Measurements from ENCODE around the gene JCHAIN.

Gene JCHAIN

DNA sequence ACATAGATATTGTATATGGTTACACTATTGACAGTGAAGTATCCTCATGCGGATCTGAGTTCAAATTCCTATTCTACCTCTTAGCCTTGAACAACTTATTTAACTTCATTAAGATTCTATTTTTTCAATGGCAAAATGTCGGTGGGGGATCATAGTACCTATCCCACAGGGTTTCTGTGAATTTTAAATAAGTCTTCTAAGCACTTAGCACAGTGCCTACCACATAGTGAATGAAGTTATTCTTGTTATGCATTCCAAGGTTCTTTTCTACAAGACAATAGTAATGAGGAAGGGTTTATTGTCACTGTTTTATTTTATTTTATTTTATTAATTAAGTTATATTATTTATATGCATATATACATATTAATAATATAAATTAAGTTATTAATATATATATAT lies 46.5 kb downstream of the JCHAIN start:
- TF ChIP-seq ISL1 (CRISPR knock-in tag; IDR thresholded peaks at IDR 0.05) (no peak), ZNF70 (CRISPR knock-in tag; IDR thresholded peaks at IDR 0.05) (no peak), ARNTL (CRISPR knock-in tag; IDR thresholded peaks at IDR 0.05; ENCODE audit: borderline replicate concordance, low read depth) (no peak), TCF4 (CRISPR knock-in tag; IDR thresholded peaks at IDR 0.05; ENCODE audit: borderline replicate concordance) (no peak), ZNF565 (CRISPR knock-in tag; conservative IDR thresholded peaks at IDR 0.05; ENCODE audit: low read depth) (no peak), GLIS3 (CRISPR knock-in tag; IDR thresholded peaks at IDR 0.05) (no peak), ZFP3 (CRISPR knock-in tag; IDR thresholded peaks at IDR 0.05) (no peak), POU6F1 (CRISPR knock-in tag; IDR thresholded peaks at IDR 0.05; ENCODE audit: borderline replicate concordance, low read depth) (no peak), ESRRG (CRISPR knock-in tag; IDR thresholded peaks at IDR 0.05) (no peak)
- TF ChIP-seq, protein P1, sequence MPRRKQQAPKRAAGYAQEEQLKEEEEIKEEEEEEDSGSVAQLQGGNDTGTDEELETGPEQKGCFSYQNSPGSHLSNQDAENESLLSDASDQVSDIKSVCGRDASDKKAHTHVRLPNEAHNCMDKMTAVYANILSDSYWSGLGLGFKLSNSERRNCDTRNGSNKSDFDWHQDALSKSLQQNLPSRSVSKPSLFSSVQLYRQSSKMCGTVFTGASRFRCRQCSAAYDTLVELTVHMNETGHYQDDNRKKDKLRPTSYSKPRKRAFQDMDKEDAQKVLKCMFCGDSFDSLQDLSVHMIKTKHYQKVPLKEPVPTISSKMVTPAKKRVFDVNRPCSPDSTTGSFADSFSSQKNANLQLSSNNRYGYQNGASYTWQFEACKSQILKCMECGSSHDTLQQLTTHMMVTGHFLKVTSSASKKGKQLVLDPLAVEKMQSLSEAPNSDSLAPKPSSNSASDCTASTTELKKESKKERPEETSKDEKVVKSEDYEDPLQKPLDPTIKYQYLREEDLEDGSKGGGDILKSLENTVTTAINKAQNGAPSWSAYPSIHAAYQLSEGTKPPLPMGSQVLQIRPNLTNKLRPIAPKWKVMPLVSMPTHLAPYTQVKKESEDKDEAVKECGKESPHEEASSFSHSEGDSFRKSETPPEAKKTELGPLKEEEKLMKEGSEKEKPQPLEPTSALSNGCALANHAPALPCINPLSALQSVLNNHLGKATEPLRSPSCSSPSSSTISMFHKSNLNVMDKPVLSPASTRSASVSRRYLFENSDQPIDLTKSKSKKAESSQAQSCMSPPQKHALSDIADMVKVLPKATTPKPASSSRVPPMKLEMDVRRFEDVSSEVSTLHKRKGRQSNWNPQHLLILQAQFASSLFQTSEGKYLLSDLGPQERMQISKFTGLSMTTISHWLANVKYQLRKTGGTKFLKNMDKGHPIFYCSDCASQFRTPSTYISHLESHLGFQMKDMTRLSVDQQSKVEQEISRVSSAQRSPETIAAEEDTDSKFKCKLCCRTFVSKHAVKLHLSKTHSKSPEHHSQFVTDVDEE (CRISPR knock-in tag; IDR thresholded peaks at IDR 0.05): no peak
- no peak for ATAC-seq

DNA sequence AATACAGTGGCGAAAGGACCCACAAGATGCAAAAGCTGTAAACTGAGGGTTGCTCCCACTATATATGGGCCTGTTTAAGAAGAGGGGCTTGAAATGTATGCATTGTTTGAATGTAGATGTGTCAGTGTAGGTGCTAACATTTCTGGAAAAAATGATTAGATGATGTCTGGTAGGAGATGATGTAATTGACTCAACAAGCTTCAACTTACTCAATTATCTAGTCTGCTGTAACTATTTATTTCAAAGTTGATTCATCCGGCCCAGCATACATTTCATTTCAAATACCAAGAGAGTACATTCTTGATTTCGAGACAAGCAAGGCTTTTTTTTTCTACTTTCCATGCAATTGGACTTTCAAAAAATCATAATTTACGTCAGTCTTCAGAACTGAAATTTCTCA lies 47.0 kb downstream of the JCHAIN start:
- no peak for ATAC-seq
- TF ChIP-seq, protein P2, sequence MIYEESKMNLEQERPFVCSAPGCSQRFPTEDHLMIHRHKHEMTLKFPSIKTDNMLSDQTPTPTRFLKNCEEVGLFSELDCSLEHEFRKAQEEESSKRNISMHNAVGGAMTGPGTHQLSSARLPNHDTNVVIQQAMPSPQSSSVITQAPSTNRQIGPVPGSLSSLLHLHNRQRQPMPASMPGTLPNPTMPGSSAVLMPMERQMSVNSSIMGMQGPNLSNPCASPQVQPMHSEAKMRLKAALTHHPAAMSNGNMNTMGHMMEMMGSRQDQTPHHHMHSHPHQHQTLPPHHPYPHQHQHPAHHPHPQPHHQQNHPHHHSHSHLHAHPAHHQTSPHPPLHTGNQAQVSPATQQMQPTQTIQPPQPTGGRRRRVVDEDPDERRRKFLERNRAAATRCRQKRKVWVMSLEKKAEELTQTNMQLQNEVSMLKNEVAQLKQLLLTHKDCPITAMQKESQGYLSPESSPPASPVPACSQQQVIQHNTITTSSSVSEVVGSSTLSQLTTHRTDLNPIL (CRISPR knock-in tag; IDR thresholded peaks at IDR 0.05; ENCODE audit: low read depth): no peak
- TF ChIP-seq ISL1 (CRISPR knock-in tag; IDR thresholded peaks at IDR 0.05) (no peak), ZFP30 (CRISPR knock-in tag; IDR thresholded peaks at IDR 0.05) (no peak), GLIS3 (CRISPR knock-in tag; IDR thresholded peaks at IDR 0.05) (no peak), PPARA (CRISPR knock-in tag; IDR thresholded peaks at IDR 0.05; ENCODE audit: borderline replicate concordance) (no peak), ZNF565 (CRISPR knock-in tag; conservative IDR thresholded peaks at IDR 0.05; ENCODE audit: low read depth) (no peak), CSDC2 (CRISPR knock-in tag; IDR thresholded peaks at IDR 0.05) (no peak), ZFP3 (CRISPR knock-in tag; IDR thresholded peaks at IDR 0.05) (no peak)
- TF ChIP-seq, protein P1 (CRISPR knock-in tag; IDR thresholded peaks at IDR 0.05): no peak

- no peak for ATAC-seq
- TF ChIP-seq TCF4 (CRISPR knock-in tag; IDR thresholded peaks at IDR 0.05; ENCODE audit: borderline replicate concordance) (no peak), ZNF565 (CRISPR knock-in tag; conservative IDR thresholded peaks at IDR 0.05; ENCODE audit: low read depth) (no peak), ZFP3 (CRISPR knock-in tag; IDR thresholded peaks at IDR 0.05) (no peak), BACH2 (CRISPR knock-in tag; IDR thresholded peaks at IDR 0.05; ENCODE audit: borderline replicate concordance) (no peak), TOX (CRISPR knock-in tag; IDR thresholded peaks at IDR 0.05; ENCODE audit: borderline replicate concordance) (no peak)
Measured at GRCh38 chr4:70614184-70614555, 52.1 kb downstream of the JCHAIN start.

- TF ChIP-seq ZFP3 (CRISPR knock-in tag; IDR thresholded peaks at IDR 0.05) (no peak), RARB (CRISPR knock-in tag; IDR thresholded peaks at IDR 0.05) (no peak), OSR1 (CRISPR knock-in tag; IDR thresholded peaks at IDR 0.05) (no peak), ESRRG (CRISPR knock-in tag; IDR thresholded peaks at IDR 0.05) (no peak)
- TF ChIP-seq, protein P1 (CRISPR knock-in tag; IDR thresholded peaks at IDR 0.05): no peak
- no peak for ATAC-seq
Measured at GRCh38 chr4:70613306-70614183, 52.8 kb downstream of the JCHAIN start.

Data from SK-N-SH treated with all-trans-retinoic acid at 6 μM for 48 hours (cell line).